GM23248 (cell line): Measurements from ENCODE around the gene FTO. TPM values are rescaled to one million over a fixed set of nuclear protein-coding genes. Genes with fewer than 3 reads are reported as not detected.

Source experiments
- DNase-seq: peaks from one replicate; pipeline ENCODE4 v3.0.0-alpha.2; 2015
- H2AFZ ChIP-seq: fragments of 200-600 bp; sonication (generic); 2 replicates; pipeline ENCODE4 v1.6.1; 2016; ENCODE audit warnings: antibody characterized with exemption
- H3F3A ChIP-seq: fragments of 200-600 bp; sonication (generic); 2 replicates; pipeline ENCODE4 v1.6.1; 2016; ENCODE audit warnings: mild to moderate bottlenecking, antibody characterized with exemption, mixed run types; ENCODE audit not compliant: insufficient read depth
- H3K27ac ChIP-seq: fragments of 200-600 bp; sonication (generic); 2 replicates; pipeline ENCODE4 v1.5.1; 2016; ENCODE audit warnings: mild to moderate bottlenecking
- H3K27me3 ChIP-seq: fragments of 200-600 bp; sonication (generic); replicated peaks from 2 replicates; pipeline ENCODE4 v1.6.1; 2016; ENCODE audit warnings: mild to moderate bottlenecking; ENCODE audit not compliant: insufficient read depth
- H3K36me3 ChIP-seq: fragments of 200-600 bp; sonication (generic); 2 replicates; pipeline ENCODE4 v1.6.1; 2016; ENCODE audit warnings: low read depth, mild to moderate bottlenecking
- H3K4me1 ChIP-seq: fragments of 200-600 bp; sonication (generic); 2 replicates; pipeline ENCODE4 v1.6.1; 2016; ENCODE audit warnings: mild to moderate bottlenecking; ENCODE audit not compliant: insufficient read depth
- H3K4me2 ChIP-seq: fragments of 200-600 bp; sonication (generic); one replicate; pipeline ENCODE4 v1.6.1; 2016; ENCODE audit warnings: mild to moderate bottlenecking; ENCODE audit not compliant: unreplicated experiment
- H3K4me3 ChIP-seq: fragments of 200-600 bp; sonication (generic); 2 replicates; pipeline ENCODE4 v1.5.1; 2016; ENCODE audit warnings: mild to moderate bottlenecking
- H3K79me2 ChIP-seq: fragments of 200-600 bp; sonication (generic); 2 replicates; pipeline ENCODE4 v1.6.1; 2016; ENCODE audit warnings: mild to moderate bottlenecking; ENCODE audit not compliant: insufficient read depth
- H3K9ac ChIP-seq: fragments of 200-600 bp; sonication (generic); 2 replicates; pipeline ENCODE4 v1.6.1; 2016; ENCODE audit warnings: mild to moderate bottlenecking
- H3K9me2 ChIP-seq: fragments of 200-600 bp; sonication (generic); 2 replicates; pipeline ENCODE4 v1.6.1; 2016; ENCODE audit warnings: mixed run types, mild to moderate bottlenecking, moderate library complexity; ENCODE audit not compliant: insufficient read depth
- H3K9me3 ChIP-seq: fragments of 200-600 bp; sonication (generic); one replicate; pipeline ENCODE4 v1.6.1; 2017; ENCODE audit warnings: low read depth
- H4K20me1 ChIP-seq: fragments of 200-600 bp; sonication (generic); 2 replicates; pipeline ENCODE4 v1.6.0; 2016; ENCODE audit not compliant: insufficient read depth
- EZH2 ChIP-seq: fragments of 200-600 bp; sonication (generic); IDR thresholded peaks from 2 replicates; pipeline ENCODE4 v1.6.1; 2018; ENCODE audit warnings: antibody characterized with exemption, mild to moderate bottlenecking; ENCODE audit not compliant: insufficient read depth, poor library complexity, severe bottlenecking
- EZH2phosphoT487 ChIP-seq: fragments of 200-600 bp; sonication (generic); IDR thresholded peaks from 2 replicates; pipeline ENCODE4 v1.6.1; 2018; ENCODE audit warnings: antibody characterized with exemption, moderate library complexity, mild to moderate bottlenecking, low read depth; ENCODE audit not compliant: insufficient read depth
- WGBS, 2 experiments: methylation state at CpG; one replicate each; pipeline ENCODE4 v1.1.6; 2015 to 2017; ENCODE audit warnings: low lambda C conversion rate in 2 of 2, low coverage in 1 of 2; ENCODE audit errors: missing lambda C conversion rate in 2 of 2; 5-methylcytosine and 5-hydroxymethylcytosine counted together
- in situ Hi-C: fragments of 300-500 bp; cut with MboI; formaldehyde crosslinking; loops from 2 replicates; pipeline ENCODE4 v1.15.0; 2020
- polyA plus RNA-seq: library from polyadenylated mRNA; unstranded; fragments of >200 nt; fragmentation: Nextera tagmentation; extraction: Ambion mirVana; gene quantifications from 2 replicates; pipeline ENCODE4 v1.2.1, GENCODE V29; 2016
- total RNA-seq: library from RNA; depleted of rRNA; stranded (reverse); fragments of >200 nt; shearing (Covaris generic); gene quantifications from 2 replicates; pipeline ENCODE4 v1.2.3, GENCODE V29; 2014

Gene FTO
- total and polyA plus RNA-seq, 2 experiments from 2014 or later, result 85.3 to 99.2 TPM

GRCh38 chr16:54006693-54007092 lies 302.7 kb downstream of the FTO start:
- no peak for DNase-seq
- Histone ChIP-seq H4K20me1 (no peaks in the 10 kb centered on the region), H3K36me3 (no peaks in the 10 kb centered on the region), H3K9me2 (no peaks in the 10 kb centered on the region), H3K4me3 (no peak overlapping the region), H3K9me3 (no peaks in the 10 kb centered on the region), H3K27ac (no peak overlapping the region), H2AFZ (no peak overlapping the region), H3K9ac (no peak overlapping the region), H3K27me3 (no peaks in the 10 kb centered on the region), H3K4me1 (no peaks in the 10 kb centered on the region), H3K79me2 (no peaks in the 10 kb centered on the region), H3K4me2 (no peak overlapping the region), H3F3A (no peaks in the 10 kb centered on the region)
- in situ Hi-C loops, result no loop called here
- TF ChIP-seq EZH2 (no peak), EZH2phosphoT487 (no peak)
- WGBS, 2 experiments, result 96 to 98% methylated on average over 4 of the region's 4 CpGs

- TF ChIP-seq EZH2phosphoT487 (no peak), EZH2 (no peak)
- no peak overlapping the region for H2AFZ ChIP-seq
- no peaks in the 10 kb centered on the region for H3K79me2 ChIP-seq
- no peak overlapping the region for H3K27ac ChIP-seq
- H3K27me3 ChIP-seq, result no peaks in the 10 kb centered on the region
- H3K4me2 ChIP-seq, result no peak overlapping the region
- H3K9me2 ChIP-seq, result no peaks in the 10 kb centered on the region
- no peaks in the 10 kb centered on the region for H3K36me3 ChIP-seq
- no peaks in the 10 kb centered on the region for H3K4me1 ChIP-seq
- no peak overlapping the region for H3K9ac ChIP-seq
- H4K20me1 ChIP-seq, result no peaks in the 10 kb centered on the region
- H3F3A ChIP-seq, result no peaks in the 10 kb centered on the region
- 98% methylated on average over 2 of the region's 2 CpGs for WGBS, 2 experiments
- no peak overlapping the region for H3K4me3 ChIP-seq
- H3K9me3 ChIP-seq, result no peaks in the 10 kb centered on the region
- DNase-seq, result no peak
- in situ Hi-C loops, result no loop called here
These were observed 303.5 kb downstream of the FTO start for GRCh38 chr16:54007504-54007903.

GRCh38 chr16:54009464-54010176 lies 305.7 kb downstream of the FTO start:
- Histone ChIP-seq H3K9ac (no peak overlapping the region), H2AFZ (no peak overlapping the region), H3K36me3 (no peaks in the 10 kb centered on the region), H3K79me2 (no peaks in the 10 kb centered on the region), H3K4me2 (no peak overlapping the region), H3K4me3 (no peak overlapping the region), H3K27ac (no peak overlapping the region), H3K9me3 (no peaks in the 10 kb centered on the region), H3K27me3 (no peaks in the 10 kb centered on the region), H3K4me1 (no peaks in the 10 kb centered on the region), H3K9me2 (no peaks in the 10 kb centered on the region), H3F3A (no peaks in the 10 kb centered on the region), H4K20me1 (no peaks in the 10 kb centered on the region)
- no peak for DNase-seq
- 65 to 66% methylated on average over 9 of the region's 9 CpGs for WGBS, 2 experiments
- no peak for TF ChIP-seq EZH2
- in situ Hi-C loops, result no loop called here

GRCh38 chr16:54015147-54015546 lies 311.2 kb downstream of the FTO start:
- Histone ChIP-seq H3K9me2 (peaks cover 6% of the 10 kb centered on the region; the same call in 1 of the 2 replicates), H3K36me3 (no peaks in the 10 kb centered on the region), H3K4me3 (no peak overlapping the region), H3F3A (no peaks in the 10 kb centered on the region), H3K9me3 (no peaks in the 10 kb centered on the region), H3K27ac (no peak overlapping the region), H3K4me1 (no peaks in the 10 kb centered on the region), H4K20me1 (no peaks in the 10 kb centered on the region), H3K27me3 (no peaks in the 10 kb centered on the region), H3K79me2 (no peaks in the 10 kb centered on the region), H3K9ac (no peak overlapping the region), H3K4me2 (no peak overlapping the region), H2AFZ (no peak overlapping the region)
- no peak for DNase-seq
- in situ Hi-C loops, result no loop called here
- WGBS, 2 experiments, result 94 to 97% methylated on average over 2 of the region's 2 CpGs
- no peak for TF ChIP-seq EZH2
- TF ChIP-seq EZH2phosphoT487, result no peak
